Kidney (tissue), 14 donors: Measurements from ENCODE around the gene AJAP1. TPM values are rescaled to one million over a fixed set of nuclear protein-coding genes. Genes with fewer than 3 reads are reported as not detected.

Source experiments
- DNase-seq, 5 donors: peaks; one replicate each; pipeline ENCODE4 v3.0.0-alpha.2; 2013 to 2020
- FAIRE-seq: peaks from 2 replicates; lab custom pipeline; 2012; peaks lifted over from hg19 to GRCh38; lab: Jason Lieb, UNC
- H3K27ac ChIP-seq, 2 donors: one replicate each; pipeline ENCODE4 v1.7.0; 2013; ENCODE audit warnings: low read depth in 2 of 2, low read length in 2 of 2, inconsistent platforms in 1 of 2
- H3K27me3 ChIP-seq: one replicate; pipeline ENCODE4 v1.7.1; 2013; ENCODE audit warnings: low read length, inconsistent platforms; ENCODE audit not compliant: control insufficient read depth, insufficient read depth
- H3K36me3 ChIP-seq, 3 donors: one replicate each; pipeline versions ENCODE4 v1.7.0 to v1.7.1; 2013; ENCODE audit warnings: low read length in 3 of 3, control low read depth in 1 of 3, inconsistent platforms in 1 of 3; ENCODE audit not compliant: insufficient read depth in 3 of 3, control insufficient read depth in 2 of 3
- H3K4me1 ChIP-seq, 3 donors: one replicate each; pipeline versions ENCODE4 v1.7.0 to v1.7.1; 2013; ENCODE audit warnings: low read length in 3 of 3, inconsistent platforms in 1 of 3, low read depth in 1 of 3; ENCODE audit not compliant: control insufficient read depth in 2 of 3, insufficient read depth in 2 of 3
- H3K4me3 ChIP-seq, 3 donors: one replicate each; pipeline versions ENCODE4 v1.7.0 to v1.8.1; 2013; ENCODE audit warnings: low read length in 3 of 3, control low read depth in 1 of 3, inconsistent platforms in 1 of 3
- H3K9ac ChIP-seq, 3 donors: one replicate each; pipeline versions ENCODE4 v1.7.0 to v1.7.1; 2013; ENCODE audit warnings: low read length in 3 of 3, control low read depth in 1 of 3, inconsistent platforms in 1 of 3
- H3K9me3 ChIP-seq, 3 donors: one replicate each; pipeline versions ENCODE4 v1.7.0 to v1.7.1; 2013; ENCODE audit warnings: low read length in 3 of 3, control low read depth in 1 of 3, inconsistent platforms in 1 of 3; ENCODE audit not compliant: control insufficient read depth in 2 of 3, insufficient read depth in 1 of 3
- intact Hi-C: fragments of 100-400 bp; cut with DNase I; formaldehyde crosslinking; loops from one replicate; pipeline ENCODE4 v1.11.1; 2022
- polyA plus RNA-seq: library from polyadenylated mRNA; stranded (reverse); fragments of 350-450 nt; fragmentation: Illumina TruSeq; extraction: RNeasy Lipid Tissue Mini Kit (QIAGEN cat#74804); gene quantifications from one replicate; pipeline ENCODE4 v1.2.3, GENCODE V29; 2014; ENCODE audit warnings: low read depth, low replicate concordance; ENCODE audit not compliant: insufficient read depth
- total RNA-seq: library from RNA; stranded (reverse); fragmentation: NEBNext Ultra II Directional; extraction: Animal tissue kit (Norgen Biotek cat#: 25700); gene quantifications from one replicate; pipeline ENCODE4 v1.2.1, GENCODE V29; 2021
- TF ChIP-seq, protein P1 (sequence below): IDR thresholded peaks from 3 replicates; pipeline ENCODE4 v1.5.1; 2012; ENCODE audit warnings: mild to moderate bottlenecking, moderate library complexity, borderline replicate concordance; ENCODE audit not compliant: insufficient read depth; ENCODE audit errors: extremely low read depth
- donor health status: control.
- donor health status: control.
- donor health status: control.
- donor health status: control.
- donor health status: control.
- donor health status: DM: yes; HTN: yes; CAD: no.
- donor health status: Normal renal cell carcinoma (clear cell type).

The AJAP1 gene
- total and polyA plus RNA-seq, 2 donors from 2014 or later: 2.7 to 5.5 TPM

DNA sequence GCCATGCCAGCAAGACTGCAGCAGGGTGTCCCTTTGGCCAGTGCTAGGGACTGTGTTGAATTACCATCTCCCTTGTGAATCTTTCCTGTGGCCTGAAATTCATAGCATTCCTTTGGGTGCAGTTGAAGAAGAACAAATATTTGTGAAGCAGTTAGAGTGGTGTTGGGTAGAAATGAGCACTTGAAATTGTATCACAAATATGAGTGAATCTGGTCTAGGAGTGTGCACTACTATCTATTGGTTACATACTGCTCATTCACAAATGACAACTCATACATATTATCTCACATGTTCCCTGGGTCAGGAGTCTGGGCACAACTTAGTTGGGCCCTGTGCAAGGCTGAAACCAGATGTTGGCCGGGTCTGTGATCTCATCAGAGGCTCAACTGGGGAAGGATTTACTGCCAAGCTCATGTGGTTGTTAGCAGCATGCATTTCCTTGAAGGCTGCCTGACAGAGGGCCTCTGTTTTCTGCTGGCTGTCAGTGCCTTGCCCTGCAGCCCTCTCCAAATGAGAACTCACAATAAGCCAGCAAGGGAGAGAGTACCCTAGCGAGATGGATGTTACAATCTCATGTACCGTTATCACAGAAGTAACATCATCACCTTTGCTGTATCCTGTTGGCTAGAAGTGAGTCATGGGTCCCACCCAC lies 23.8 kb downstream of the AJAP1 start:
- peaks cover 0 to 17% (median 0%) of the 10 kb centered on the region in 3 donors for H3K9me3 ChIP-seq
- DNase-seq (peak in 1 of 5 donors; percentile 6), FAIRE-seq (no peak)
- no peak overlapping the region for H3K4me3 ChIP-seq
- intact Hi-C loops: no loop called here
- no peak overlapping the region for H3K9ac ChIP-seq
- no peaks in the 10 kb centered on the region for H3K4me1 ChIP-seq
- no peaks in the 10 kb centered on the region for H3K27me3 ChIP-seq
- TF ChIP-seq, protein P1, sequence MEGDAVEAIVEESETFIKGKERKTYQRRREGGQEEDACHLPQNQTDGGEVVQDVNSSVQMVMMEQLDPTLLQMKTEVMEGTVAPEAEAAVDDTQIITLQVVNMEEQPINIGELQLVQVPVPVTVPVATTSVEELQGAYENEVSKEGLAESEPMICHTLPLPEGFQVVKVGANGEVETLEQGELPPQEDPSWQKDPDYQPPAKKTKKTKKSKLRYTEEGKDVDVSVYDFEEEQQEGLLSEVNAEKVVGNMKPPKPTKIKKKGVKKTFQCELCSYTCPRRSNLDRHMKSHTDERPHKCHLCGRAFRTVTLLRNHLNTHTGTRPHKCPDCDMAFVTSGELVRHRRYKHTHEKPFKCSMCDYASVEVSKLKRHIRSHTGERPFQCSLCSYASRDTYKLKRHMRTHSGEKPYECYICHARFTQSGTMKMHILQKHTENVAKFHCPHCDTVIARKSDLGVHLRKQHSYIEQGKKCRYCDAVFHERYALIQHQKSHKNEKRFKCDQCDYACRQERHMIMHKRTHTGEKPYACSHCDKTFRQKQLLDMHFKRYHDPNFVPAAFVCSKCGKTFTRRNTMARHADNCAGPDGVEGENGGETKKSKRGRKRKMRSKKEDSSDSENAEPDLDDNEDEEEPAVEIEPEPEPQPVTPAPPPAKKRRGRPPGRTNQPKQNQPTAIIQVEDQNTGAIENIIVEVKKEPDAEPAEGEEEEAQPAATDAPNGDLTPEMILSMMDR: no peak
- no peak overlapping the region for H3K27ac ChIP-seq
- H3K36me3 ChIP-seq: no peaks in the 10 kb centered on the region

DNA sequence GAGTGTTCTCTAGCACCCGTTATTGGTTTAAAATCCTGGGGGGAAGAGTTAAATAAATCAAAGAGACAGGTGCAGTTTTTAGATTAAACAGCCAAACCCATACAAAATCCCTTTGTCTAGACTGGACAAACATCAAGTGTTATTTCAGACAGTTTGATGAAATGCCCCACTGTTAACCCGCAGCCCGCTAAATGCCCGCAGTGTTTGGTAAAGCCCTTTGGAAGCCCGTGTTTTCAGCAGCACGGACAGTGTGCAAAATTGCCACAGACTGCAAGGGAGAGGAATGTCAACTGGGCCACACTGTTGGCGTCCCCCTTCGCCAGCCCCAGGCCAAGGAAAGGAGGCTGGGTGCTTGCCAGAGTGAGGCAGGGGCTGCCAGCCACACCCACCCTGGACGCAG lies 26.6 kb downstream of the AJAP1 start:
- Histone ChIP-seq H3K27ac (no peak overlapping the region), H3K4me3 (no peak overlapping the region), H3K36me3 (no peaks in the 10 kb centered on the region), H3K27me3 (no peaks in the 10 kb centered on the region), H3K9me3 (peaks cover 0 to 17% (median 0%) of the 10 kb centered on the region in 3 donors), H3K4me1 (no peaks in the 10 kb centered on the region), H3K9ac (no peak overlapping the region)
- FAIRE-seq (no peak), DNase-seq (no peak)
- intact Hi-C loops: no loop called here
- TF ChIP-seq, protein P1: no peak

DNA sequence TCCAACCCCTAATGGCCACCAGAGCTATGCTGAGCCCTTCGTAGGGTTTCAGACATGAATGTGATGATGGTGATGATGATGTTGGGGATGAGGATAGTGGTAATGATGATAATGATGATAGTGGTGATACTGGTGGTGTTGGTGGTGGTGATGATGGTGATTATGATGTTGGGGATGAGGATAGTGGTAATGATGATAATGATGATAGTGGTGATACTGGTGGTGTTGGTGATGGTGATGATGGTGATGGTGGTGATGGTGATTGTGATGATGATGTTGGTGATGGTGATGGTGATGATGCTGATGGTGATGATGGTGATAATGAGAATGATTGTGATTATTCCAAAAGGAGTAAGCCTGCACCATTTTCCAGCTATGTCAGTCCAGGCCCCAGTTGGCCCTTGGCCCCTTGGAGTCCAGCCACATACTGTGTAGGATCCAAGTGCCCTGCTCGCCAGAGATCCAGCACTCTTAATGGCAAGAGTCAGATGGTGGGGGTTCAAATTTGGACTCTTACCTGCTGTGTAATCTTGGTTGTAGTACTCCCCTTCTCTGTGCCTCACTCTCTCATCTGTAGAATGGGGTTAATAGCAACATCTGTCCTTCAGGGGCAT lies 28.3 kb downstream of the AJAP1 start:
- Histone ChIP-seq H3K9me3 (peaks cover 0 to 17% (median 0%) of the 10 kb centered on the region in 3 donors), H3K4me1 (no peaks in the 10 kb centered on the region), H3K36me3 (no peaks in the 10 kb centered on the region), H3K27ac (no peak overlapping the region), H3K4me3 (no peak overlapping the region), H3K9ac (no peak overlapping the region), H3K27me3 (no peaks in the 10 kb centered on the region)
- TF ChIP-seq, protein P1: no peak
- DNase-seq (peak in 1 of 5 donors; percentile 15), FAIRE-seq (no peak)
- intact Hi-C loops: no loop called here
